Tracheal epithelial cell (primary cell): ENCODE results near the gene DHX57. TPM values are rescaled to one million over a fixed set of nuclear protein-coding genes. Genes with fewer than 3 reads are reported as not detected.

ENCODE experiments used
- total RNA-seq: library from RNA; depleted of rRNA; stranded (reverse); fragments of >200 nt; gene quantifications from 2 replicates; pipeline ENCODE4 v1.2.1, GENCODE V29; 2014

Gene DHX57, protein sequence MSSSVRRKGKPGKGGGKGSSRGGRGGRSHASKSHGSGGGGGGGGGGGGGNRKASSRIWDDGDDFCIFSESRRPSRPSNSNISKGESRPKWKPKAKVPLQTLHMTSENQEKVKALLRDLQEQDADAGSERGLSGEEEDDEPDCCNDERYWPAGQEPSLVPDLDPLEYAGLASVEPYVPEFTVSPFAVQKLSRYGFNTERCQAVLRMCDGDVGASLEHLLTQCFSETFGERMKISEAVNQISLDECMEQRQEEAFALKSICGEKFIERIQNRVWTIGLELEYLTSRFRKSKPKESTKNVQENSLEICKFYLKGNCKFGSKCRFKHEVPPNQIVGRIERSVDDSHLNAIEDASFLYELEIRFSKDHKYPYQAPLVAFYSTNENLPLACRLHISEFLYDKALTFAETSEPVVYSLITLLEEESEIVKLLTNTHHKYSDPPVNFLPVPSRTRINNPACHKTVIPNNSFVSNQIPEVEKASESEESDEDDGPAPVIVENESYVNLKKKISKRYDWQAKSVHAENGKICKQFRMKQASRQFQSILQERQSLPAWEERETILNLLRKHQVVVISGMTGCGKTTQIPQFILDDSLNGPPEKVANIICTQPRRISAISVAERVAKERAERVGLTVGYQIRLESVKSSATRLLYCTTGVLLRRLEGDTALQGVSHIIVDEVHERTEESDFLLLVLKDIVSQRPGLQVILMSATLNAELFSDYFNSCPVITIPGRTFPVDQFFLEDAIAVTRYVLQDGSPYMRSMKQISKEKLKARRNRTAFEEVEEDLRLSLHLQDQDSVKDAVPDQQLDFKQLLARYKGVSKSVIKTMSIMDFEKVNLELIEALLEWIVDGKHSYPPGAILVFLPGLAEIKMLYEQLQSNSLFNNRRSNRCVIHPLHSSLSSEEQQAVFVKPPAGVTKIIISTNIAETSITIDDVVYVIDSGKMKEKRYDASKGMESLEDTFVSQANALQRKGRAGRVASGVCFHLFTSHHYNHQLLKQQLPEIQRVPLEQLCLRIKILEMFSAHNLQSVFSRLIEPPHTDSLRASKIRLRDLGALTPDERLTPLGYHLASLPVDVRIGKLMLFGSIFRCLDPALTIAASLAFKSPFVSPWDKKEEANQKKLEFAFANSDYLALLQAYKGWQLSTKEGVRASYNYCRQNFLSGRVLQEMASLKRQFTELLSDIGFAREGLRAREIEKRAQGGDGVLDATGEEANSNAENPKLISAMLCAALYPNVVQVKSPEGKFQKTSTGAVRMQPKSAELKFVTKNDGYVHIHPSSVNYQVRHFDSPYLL (N-terminal part only)
- total RNA-seq = 10.4 and 13.4 TPM in 2 replicates

DNA sequence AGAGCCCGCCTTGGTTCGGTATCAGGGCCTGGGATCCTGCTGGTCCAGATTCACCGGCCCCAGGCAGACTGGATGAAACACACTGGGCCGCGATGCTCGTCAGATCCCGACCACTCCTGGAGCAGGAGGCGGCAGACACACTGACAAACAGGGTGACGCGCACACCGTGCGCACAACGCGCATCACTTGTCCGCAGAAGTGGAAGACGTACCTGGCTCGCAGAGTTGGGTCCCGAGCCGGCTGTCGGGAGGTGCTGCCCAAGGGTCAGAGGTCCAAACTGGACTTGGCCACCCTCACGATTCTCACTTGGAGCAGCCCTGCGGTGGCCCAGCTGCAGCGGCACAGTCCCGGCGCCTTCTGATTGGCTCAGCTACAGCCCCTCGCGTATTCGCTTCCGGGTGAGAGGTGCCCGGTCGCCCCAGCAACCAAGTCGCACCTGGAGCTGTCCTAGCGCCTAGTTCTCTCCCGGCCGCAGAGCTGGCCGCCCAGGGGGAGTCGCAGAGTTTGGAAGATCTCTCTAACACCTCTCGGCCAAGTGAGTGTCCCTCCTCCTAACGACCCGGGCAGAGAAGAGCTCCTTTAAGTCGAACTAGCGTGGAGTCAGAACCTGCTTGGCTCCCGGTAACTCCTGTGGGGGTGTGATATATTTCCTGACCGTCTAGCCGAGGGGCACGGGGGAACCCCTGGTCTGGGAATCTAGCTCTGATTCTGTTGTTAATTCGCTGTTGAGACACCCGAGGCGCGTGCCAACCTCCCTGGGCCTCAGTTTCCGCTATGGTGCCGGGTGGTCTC lies at the start of gene DHX57, which contains the start of gene MORN2:
DHX57 (minus strand) TSS at position 359 of the 792 bp plus-strand sequence. CDS start 7,529 bp downstream, outside the sequence.
MORN2 (plus strand) TSS at position 401 of the 792 bp plus-strand sequence.

DNA sequence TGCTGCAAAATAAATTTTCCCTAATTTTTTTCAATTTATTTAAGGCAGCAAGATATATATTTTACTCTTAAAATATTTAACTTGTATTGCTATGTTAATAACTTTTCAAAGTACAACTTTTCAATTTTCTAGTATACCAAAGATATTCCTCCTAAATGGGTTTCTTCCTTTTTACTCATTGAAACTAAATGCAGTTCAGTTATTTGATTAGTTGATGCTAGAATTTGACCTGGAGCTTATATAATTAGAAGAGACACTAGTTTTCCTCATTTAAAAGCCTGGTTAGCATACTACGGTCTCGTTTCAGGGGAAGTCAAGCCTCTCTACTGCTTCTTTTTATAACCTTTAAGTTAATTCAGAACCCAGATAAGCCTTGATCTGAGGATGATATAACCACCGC lies 13.8 kb upstream of the DHX57 start, which contains the start of gene ARHGEF33:
ARHGEF33 (plus strand) TSS at position 301 of the 400 bp plus-strand sequence. CDS start 29,573 bp downstream, outside the sequence.

DNA sequence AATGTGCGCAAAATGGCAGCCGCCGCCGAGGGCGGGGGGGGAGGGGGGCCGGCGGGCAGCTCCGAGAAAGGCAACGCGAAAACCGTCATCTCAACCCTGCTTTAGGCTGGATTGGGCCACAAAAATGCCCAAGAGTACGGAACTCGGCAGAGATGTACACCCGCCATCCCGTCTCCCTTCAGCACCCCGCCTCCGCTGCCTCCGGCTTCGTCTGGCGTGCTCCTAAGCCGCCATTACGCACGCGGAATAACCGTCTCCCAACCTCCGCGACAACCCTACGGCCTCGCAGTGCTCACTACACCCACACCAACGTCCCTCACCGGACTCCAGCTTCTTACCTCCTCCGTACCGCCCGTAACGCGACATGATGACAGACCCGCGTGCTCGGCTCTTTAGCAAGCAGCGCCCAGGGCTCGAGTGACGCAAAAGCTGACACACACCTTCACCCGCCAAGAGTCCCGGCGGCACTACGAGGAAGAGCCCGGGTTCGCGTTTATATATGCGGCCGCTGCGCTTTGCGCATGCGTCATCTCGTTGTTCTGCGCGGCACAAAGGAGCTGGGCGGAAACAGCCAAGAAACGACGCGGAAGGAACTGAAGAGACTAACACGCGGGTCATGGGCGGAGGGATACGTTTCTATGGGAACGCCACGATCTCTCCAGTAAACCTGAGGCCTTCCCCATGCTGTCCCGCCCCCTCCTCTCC lies 124.7 kb downstream of the DHX57 start, which contains the start of gene SRSF7:
SRSF7 (minus strand) TSS at position 471 of the 705 bp plus-strand sequence; CDS start at position 366, 105 bp downstream.

Other genes starting within 250 kb of the DHX57 start
- gene GALM, start 209.8 kb downstream of the DHX57 start, total RNA-seq = 2.4 and 3.6 TPM in 2 replicates
- 45.2 and 95.4 TPM in 2 replicates for gene SRSF7, start 124.6 kb downstream of the DHX57 start, total RNA-seq
- 13.2 and 15.4 TPM in 2 replicates for gene GEMIN6, start 97.7 kb downstream of the DHX57 start, total RNA-seq
- 7.7 TPM in 2 replicates for gene MORN2, start within 50 bp of the DHX57 start, total RNA-seq
- under 0.01 and 0.64 TPM in 2 replicates for gene ARHGEF33, start 13.9 kb upstream of the DHX57 start, total RNA-seq
- gene SOS1, start 245.1 kb upstream of the DHX57 start, total RNA-seq = 7.7 and 11.3 TPM in 2 replicates